SU-DHL-6 (cell line): Measurements from ENCODE around the gene C12orf50.

Experiments
- H2AFZ ChIP-seq: fragments of 200-600 bp; sonication (generic); 2 replicates; pipeline ENCODE4 v1.6.1; 2014; ENCODE audit warnings: low read depth, mild to moderate bottlenecking, moderate library complexity, mixed read lengths, antibody characterized with exemption, low read length; ENCODE audit not compliant: severe bottlenecking
- H3F3A ChIP-seq: fragments of 200-600 bp; shearing (Covaris generic); 2 replicates; pipeline ENCODE4 v1.6.0; 2016; ENCODE audit warnings: antibody characterized with exemption, mild to moderate bottlenecking; ENCODE audit not compliant: insufficient read depth
- H3K27ac ChIP-seq: fragments of 200-600 bp; sonication (generic); 2 replicates; pipeline ENCODE4 v1.5.1; 2016; ENCODE audit warnings: low read depth, mild to moderate bottlenecking, low read length, moderate library complexity, mixed read lengths
- H3K27me3 ChIP-seq: fragments of 200-600 bp; sonication (generic), shearing (Covaris generic); 2 replicates; pipeline ENCODE4 v1.6.0; 2014; ENCODE audit warnings: mild to moderate bottlenecking, low read length
- H3K36me3 ChIP-seq: fragments of 200-600 bp; sonication (generic); 2 replicates; pipeline ENCODE4 v1.6.1; 2014; ENCODE audit warnings: mild to moderate bottlenecking, low read length, mixed read lengths
- H3K4me2 ChIP-seq: fragments of 300-600, 200-600 bp; shearing (Covaris generic), sonication (generic); 2 replicates; pipeline ENCODE4 v1.6.0; 2014; ENCODE audit warnings: low read length, low read depth, mild to moderate bottlenecking; ENCODE audit not compliant: poor library complexity, severe bottlenecking
- H3K4me3 ChIP-seq: fragments of 200-600 bp; sonication (generic); 2 replicates; pipeline ENCODE4 v1.5.1; 2014; ENCODE audit warnings: antibody characterized with exemption, low read length, mild to moderate bottlenecking, mixed read lengths; ENCODE audit not compliant: insufficient read depth, poor library complexity, severe bottlenecking
- H3K79me2 ChIP-seq: fragments of 200-600 bp; sonication (generic); 2 replicates; pipeline ENCODE4 v1.6.1; 2014; ENCODE audit warnings: mild to moderate bottlenecking, low read length, moderate library complexity; ENCODE audit not compliant: insufficient read depth
- H3K9ac ChIP-seq: fragments of 200-600 bp; sonication (generic); 2 replicates; pipeline ENCODE4 v1.7.0; 2014; ENCODE audit warnings: mild to moderate bottlenecking, low read length
- H3K9me2 ChIP-seq: fragments of 200-600 bp; sonication (generic); replicated peaks from 2 replicates; pipeline ENCODE4 v1.6.1; 2014; ENCODE audit warnings: low read length; ENCODE audit not compliant: insufficient read depth
- H3K9me3 ChIP-seq: fragments of 200-600 bp; sonication (generic); 2 replicates; pipeline ENCODE4 v1.6.1; 2014; ENCODE audit warnings: low read length, mixed read lengths; ENCODE audit not compliant: insufficient read depth
- H4K20me1 ChIP-seq: fragments of 200-600 bp; sonication (generic); 2 replicates; pipeline ENCODE4 v1.6.1; 2014; ENCODE audit warnings: low read depth, mild to moderate bottlenecking, antibody characterized with exemption, low read length, moderate library complexity, mixed read lengths
- CTCF ChIP-seq: fragments of 200-600 bp; sonication (generic); IDR thresholded peaks from one replicate; pipeline ENCODE4 v1.5.1; 2017; ENCODE audit warnings: antibody characterized with exemption, mild to moderate bottlenecking, low read length, moderate library complexity; ENCODE audit not compliant: insufficient read depth, poor library complexity, severe bottlenecking
- EZH2phosphoT487 ChIP-seq: fragments of 200-600 bp; sonication (generic), shearing (Covaris generic); conservative IDR thresholded peaks from 2 replicates; pipeline ENCODE4 v1.6.1; 2018; ENCODE audit warnings: mild to moderate bottlenecking, antibody characterized with exemption, low read length, moderate library complexity, mixed read lengths

C12orf50 gene

GRCh38 chr12:87953256-87953860 lies 75.8 kb downstream of the C12orf50 start:
- Histone ChIP-seq H3K4me3 (no peak overlapping the region), H3K9me2 (no peaks in the 10 kb centered on the region), H3F3A (no peaks in the 10 kb centered on the region), H3K4me2 (no peak overlapping the region), H3K36me3 (no peaks in the 10 kb centered on the region), H3K79me2 (no peaks in the 10 kb centered on the region), H3K27ac (no peak overlapping the region), H3K9ac (no peak overlapping the region), H3K27me3 (no peaks in the 10 kb centered on the region), H4K20me1 (no peaks in the 10 kb centered on the region), H2AFZ (no peak overlapping the region), H3K9me3 (no peaks in the 10 kb centered on the region)
- peak; percentile 28 for TF ChIP-seq CTCF
- no peak for TF ChIP-seq EZH2phosphoT487

- Histone ChIP-seq H3K9ac (no peak overlapping the region), H3K4me2 (no peak overlapping the region), H3F3A (no peaks in the 10 kb centered on the region), H3K4me3 (no peak overlapping the region), H3K36me3 (no peaks in the 10 kb centered on the region), H3K27me3 (no peaks in the 10 kb centered on the region), H4K20me1 (no peaks in the 10 kb centered on the region), H3K9me2 (no peaks in the 10 kb centered on the region), H3K27ac (no peak overlapping the region), H3K9me3 (no peaks in the 10 kb centered on the region), H2AFZ (no peak overlapping the region), H3K79me2 (no peaks in the 10 kb centered on the region)
- no peak for TF ChIP-seq CTCF
- TF ChIP-seq EZH2phosphoT487: no peak
These were observed 76.4 kb downstream of the C12orf50 start for GRCh38 chr12:87952850-87953249.

- Histone ChIP-seq H3K4me2 (no peak overlapping the region), H2AFZ (no peak overlapping the region), H3K27me3 (no peaks in the 10 kb centered on the region), H3K79me2 (no peaks in the 10 kb centered on the region), H4K20me1 (no peaks in the 10 kb centered on the region), H3K9me3 (no peaks in the 10 kb centered on the region), H3K27ac (no peak overlapping the region), H3K9ac (no peak overlapping the region), H3K4me3 (no peak overlapping the region), H3F3A (no peaks in the 10 kb centered on the region), H3K36me3 (no peaks in the 10 kb centered on the region), H3K9me2 (no peaks in the 10 kb centered on the region)
- no peak for TF ChIP-seq EZH2phosphoT487
- no peak for TF ChIP-seq CTCF
These were observed 77.0 kb downstream of the C12orf50 start for GRCh38 chr12:87952223-87952622.
